ENCODE results near the gene CPN2.

Gene CPN2

GRCh38 chr3:194326968-194327217 lies 24.2 kb downstream of the CPN2 start:
- peaks cover 15% of the 10 kb centered on the region for H3K4me1 ChIP-seq
- no peaks in the 10 kb centered on the region for H3K79me2 ChIP-seq
- no peak overlapping the region for H3K4me2 ChIP-seq (ENCODE audit: low read length)
- no peak overlapping the region for H3K9ac ChIP-seq
- no peaks in the 10 kb centered on the region for H3K36me3 ChIP-seq (ENCODE audit: control insufficient read depth, insufficient read depth, low read length)
- H3K9me3 ChIP-seq (ENCODE audit: control insufficient read depth, low read length) = no peaks in the 10 kb centered on the region
- no peaks in the 10 kb centered on the region for H3K27me3 ChIP-seq (ENCODE audit: control insufficient read depth, insufficient read depth, low read length)
- TF ChIP-seq CTCF (IDR thresholded peaks at IDR 0.05) = no peak
- H2AFZ ChIP-seq = no peak overlapping the region
- H3K27ac ChIP-seq = no peak overlapping the region
- no peak overlapping the region for H3K4me3 ChIP-seq (ENCODE audit: low read depth, low read length)

GRCh38 chr3:194326192-194326967 lies 24.7 kb downstream of the CPN2 start:
- Histone ChIP-seq H3K27me3 (ENCODE audit: control insufficient read depth, insufficient read depth, low read length) (no peaks in the 10 kb centered on the region), H3K9ac (no peak overlapping the region), H3K79me2 (no peaks in the 10 kb centered on the region), H2AFZ (no peak overlapping the region), H3K27ac (no peak overlapping the region), H3K4me2 (ENCODE audit: low read length) (no peak overlapping the region), H3K36me3 (ENCODE audit: control insufficient read depth, insufficient read depth, low read length) (no peaks in the 10 kb centered on the region), H3K4me1 (peaks cover 15% of the 10 kb centered on the region), H3K4me3 (ENCODE audit: low read depth, low read length) (no peak overlapping the region), H3K9me3 (ENCODE audit: control insufficient read depth, low read length) (no peaks in the 10 kb centered on the region)
- TF ChIP-seq CTCF (IDR thresholded peaks at IDR 0.05) = no peak

GRCh38 chr3:194325424-194326153 lies 25.5 kb downstream of the CPN2 start:
- no peaks in the 10 kb centered on the region for H3K79me2 ChIP-seq
- H2AFZ ChIP-seq = no peak overlapping the region
- no peaks in the 10 kb centered on the region for H3K27me3 ChIP-seq (ENCODE audit: control insufficient read depth, insufficient read depth, low read length)
- H3K4me3 ChIP-seq (ENCODE audit: low read depth, low read length) = no peak overlapping the region
- no peak overlapping the region for H3K4me2 ChIP-seq (ENCODE audit: low read length)
- H3K9ac ChIP-seq = no peak overlapping the region
- peaks cover 9% of the 10 kb centered on the region for H3K4me1 ChIP-seq
- H3K9me3 ChIP-seq (ENCODE audit: control insufficient read depth, low read length) = no peaks in the 10 kb centered on the region
- no peak for TF ChIP-seq CTCF (IDR thresholded peaks at IDR 0.05)
- H3K36me3 ChIP-seq (ENCODE audit: control insufficient read depth, insufficient read depth, low read length) = no peaks in the 10 kb centered on the region
- no peak overlapping the region for H3K27ac ChIP-seq

GRCh38 chr3:194324823-194325327 lies 26.3 kb downstream of the CPN2 start:
- H3K36me3 ChIP-seq (ENCODE audit: control insufficient read depth, insufficient read depth, low read length) = no peaks in the 10 kb centered on the region
- TF ChIP-seq CTCF (IDR thresholded peaks at IDR 0.05) = no peak
- H3K4me3 ChIP-seq (ENCODE audit: low read depth, low read length) = no peak overlapping the region
- peaks cover 8% of the 10 kb centered on the region for H3K4me1 ChIP-seq
- no peaks in the 10 kb centered on the region for H3K79me2 ChIP-seq
- H2AFZ ChIP-seq = no peak overlapping the region
- H3K9ac ChIP-seq = no peak overlapping the region
- no peak overlapping the region for H3K4me2 ChIP-seq (ENCODE audit: low read length)
- H3K27ac ChIP-seq = no peak overlapping the region
- H3K9me3 ChIP-seq (ENCODE audit: control insufficient read depth, low read length) = no peaks in the 10 kb centered on the region
- H3K27me3 ChIP-seq (ENCODE audit: control insufficient read depth, insufficient read depth, low read length) = no peaks in the 10 kb centered on the region

All from parathyroid adenoma (tissue), 2 donors.